Stimulated activated CD4-positive, alpha-beta T cell treated with anti-CD3 and anti-CD28 coated beads, Interleukin-1b, Interleukin-23, amount 100 ng/mL, for 1 hour (primary cell): ENCODE measurements around the gene RHOBTB3.

ENCODE experiments used
- DNase-seq, 2 donors: peaks; one replicate each; pipeline ENCODE4 v3.0.0-alpha.2; 2020; ENCODE audit warnings: low read depth in 2 of 2

Gene RHOBTB3

DNA sequence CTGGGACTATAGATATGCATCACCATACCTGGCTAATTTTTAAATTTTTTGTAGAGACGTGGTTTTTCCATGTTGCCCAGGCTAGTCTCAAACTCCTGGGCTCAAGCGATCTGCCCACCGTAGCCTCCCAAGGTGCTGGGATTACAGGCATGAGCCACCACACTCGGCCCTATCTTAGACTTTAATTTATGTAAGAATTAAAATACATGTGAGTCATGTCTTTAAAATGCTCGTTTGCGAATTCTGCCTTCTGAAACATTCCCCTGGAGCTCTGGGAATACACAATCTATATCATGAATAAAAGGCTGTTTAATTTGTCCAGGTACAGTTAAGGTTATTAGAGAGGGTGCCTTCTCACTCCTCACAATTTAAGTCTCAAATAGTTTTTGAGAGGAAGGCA, 32.8 kb downstream of the RHOBTB3 start:
- no peak for DNase-seq

DNA sequence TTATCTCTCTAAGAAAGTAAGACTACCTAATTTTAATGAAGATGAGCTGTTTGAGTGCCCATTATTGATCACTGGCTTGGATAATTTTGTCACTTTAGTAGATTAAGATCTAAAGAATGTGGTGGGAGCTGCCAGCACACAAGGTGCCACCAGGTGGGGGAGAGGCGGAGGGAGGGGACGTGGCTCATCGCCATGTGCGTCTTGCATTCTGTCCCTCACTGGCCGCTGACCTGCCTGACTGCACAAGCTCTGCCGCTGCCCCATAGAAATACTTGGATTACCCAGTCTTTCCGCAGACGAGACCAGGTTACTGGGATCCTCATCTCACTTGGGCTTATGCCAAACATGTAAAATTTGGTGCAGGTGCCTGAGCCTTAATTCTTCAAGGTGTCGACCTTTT, 37.6 kb downstream of the RHOBTB3 start:
- no peak for DNase-seq

GRCh38 chr5:95770830-95771708, 39.9 kb downstream of the RHOBTB3 start:
- no peak for DNase-seq

GRCh38 chr5:95771892-95772291, 40.8 kb downstream of the RHOBTB3 start:
- no peak for DNase-seq

DNA sequence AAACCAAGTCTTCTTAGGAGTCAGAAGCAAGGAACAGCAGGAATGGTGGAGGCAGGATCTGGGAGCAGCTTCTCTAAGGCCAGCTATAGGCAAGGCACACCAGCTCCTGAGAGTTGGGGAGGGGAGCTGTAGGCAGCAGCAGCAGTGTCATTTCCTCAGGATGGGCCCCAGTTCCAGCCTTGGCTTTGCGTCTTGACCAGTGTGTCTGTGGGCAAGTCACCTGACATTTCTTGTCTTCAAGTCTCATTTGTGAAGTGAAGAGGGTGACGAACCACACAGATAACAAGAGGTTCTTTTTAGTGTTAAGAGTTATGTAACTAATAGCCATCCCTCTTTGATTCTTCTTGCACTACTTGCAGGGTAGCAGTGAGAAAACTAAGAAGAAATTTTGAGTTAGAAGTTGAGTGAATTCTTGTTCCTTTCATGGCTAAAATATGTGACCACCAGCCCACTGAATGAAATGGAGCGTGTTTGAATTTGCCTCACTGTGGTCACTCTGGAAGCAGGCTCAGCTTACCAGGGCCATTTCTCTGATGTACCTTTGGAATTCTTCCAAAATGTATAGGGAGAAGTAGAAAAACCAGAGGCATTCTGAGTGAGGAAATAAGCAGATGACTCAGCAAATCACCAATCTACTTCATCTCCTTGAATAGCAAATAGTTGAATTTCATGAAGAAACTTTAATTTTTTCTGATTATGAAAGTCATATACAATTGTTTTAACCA, 42.4 kb downstream of the RHOBTB3 start:
- DNase-seq: no peak

GRCh38 chr5:95777441-95777840, 46.3 kb downstream of the RHOBTB3 start:
- no peak for DNase-seq

DNA sequence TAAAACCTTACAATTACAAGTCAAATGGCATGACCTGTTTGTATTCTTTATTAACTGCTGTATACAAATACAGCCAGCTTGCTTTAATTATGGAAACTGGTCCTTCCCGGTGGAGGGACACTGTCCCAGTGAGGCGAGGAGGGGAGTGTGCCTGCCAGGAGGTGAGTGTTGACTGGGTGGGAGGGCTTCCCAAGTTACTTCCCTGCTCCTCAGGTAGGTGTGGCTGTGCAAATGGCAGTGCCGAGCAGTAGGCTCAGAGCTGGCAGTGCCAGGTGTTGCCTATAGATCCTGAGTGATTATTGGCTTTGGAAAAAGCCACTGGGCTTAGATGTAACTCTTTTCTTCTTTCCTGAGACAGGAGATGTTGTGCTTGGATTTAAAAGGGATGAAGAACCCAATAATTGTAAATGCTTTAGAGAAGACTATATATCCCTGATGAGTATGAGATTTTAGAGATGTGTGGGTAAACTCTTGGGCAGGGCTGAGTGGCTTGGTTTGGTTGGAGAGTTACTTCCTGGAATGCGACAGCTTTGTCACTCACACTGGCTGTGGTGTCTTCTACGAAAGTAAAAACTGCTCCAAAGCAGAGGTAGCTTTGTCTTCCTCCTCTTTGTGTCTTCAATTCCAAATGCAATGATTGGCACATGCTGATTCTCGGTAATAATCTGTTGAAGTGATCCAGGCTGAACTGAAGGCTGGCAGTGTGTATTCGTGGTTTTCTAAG, 47.7 kb downstream of the RHOBTB3 start:
- no peak for DNase-seq

- DNase-seq: no peak
Measured at GRCh38 chr5:95779611-95780010, 48.5 kb downstream of the RHOBTB3 start.

DNA sequence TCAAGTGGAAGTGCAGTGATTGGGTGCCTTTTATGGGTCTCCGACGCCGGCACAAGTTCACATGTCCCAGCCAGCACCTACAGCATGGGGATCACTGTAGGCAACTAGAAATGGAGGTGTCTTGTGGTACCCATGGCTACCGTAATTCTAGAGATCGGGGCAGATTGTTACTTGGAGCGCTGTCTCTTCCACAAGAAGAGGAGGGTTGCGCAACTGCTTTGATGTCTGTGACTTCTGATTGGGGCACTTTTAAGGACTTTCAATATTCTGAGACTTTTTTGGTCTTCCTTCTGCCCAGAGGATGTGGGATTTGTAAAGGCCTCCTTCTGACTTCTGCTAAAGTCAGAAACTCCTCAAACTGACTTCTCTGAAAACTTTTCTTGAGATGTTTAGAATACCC, 49.5 kb downstream of the RHOBTB3 start:
- no peak for DNase-seq

- DNase-seq: peak; percentile 29 to 47
Measured at GRCh38 chr5:95781101-95781583, 50.0 kb downstream of the RHOBTB3 start.

GRCh38 chr5:95782181-95782580, 51.0 kb downstream of the RHOBTB3 start:
- DNase-seq: no peak

DNA sequence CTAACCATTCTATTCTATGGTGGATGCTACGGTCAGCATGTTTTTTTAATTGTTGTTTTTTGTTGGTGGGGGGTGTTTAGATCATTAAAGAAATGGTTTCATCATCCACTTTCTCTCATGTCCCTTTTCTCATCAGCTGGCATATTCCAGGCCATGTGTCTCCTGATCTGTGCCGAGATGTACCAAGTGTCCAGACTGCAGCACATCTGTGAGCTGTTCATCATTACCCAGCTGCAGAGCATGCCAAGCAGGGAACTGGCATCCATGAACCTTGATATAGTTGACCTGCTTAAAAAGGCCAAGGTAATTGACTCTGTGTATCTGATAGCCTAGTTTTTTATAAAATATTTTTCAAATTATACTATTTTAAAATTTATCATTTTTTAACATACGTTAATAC, 52.5 kb downstream of the RHOBTB3 start:
- DNase-seq: no peak

GRCh38 chr5:95784514-95785302, 53.6 kb downstream of the RHOBTB3 start:
- DNase-seq: no peak

DNA sequence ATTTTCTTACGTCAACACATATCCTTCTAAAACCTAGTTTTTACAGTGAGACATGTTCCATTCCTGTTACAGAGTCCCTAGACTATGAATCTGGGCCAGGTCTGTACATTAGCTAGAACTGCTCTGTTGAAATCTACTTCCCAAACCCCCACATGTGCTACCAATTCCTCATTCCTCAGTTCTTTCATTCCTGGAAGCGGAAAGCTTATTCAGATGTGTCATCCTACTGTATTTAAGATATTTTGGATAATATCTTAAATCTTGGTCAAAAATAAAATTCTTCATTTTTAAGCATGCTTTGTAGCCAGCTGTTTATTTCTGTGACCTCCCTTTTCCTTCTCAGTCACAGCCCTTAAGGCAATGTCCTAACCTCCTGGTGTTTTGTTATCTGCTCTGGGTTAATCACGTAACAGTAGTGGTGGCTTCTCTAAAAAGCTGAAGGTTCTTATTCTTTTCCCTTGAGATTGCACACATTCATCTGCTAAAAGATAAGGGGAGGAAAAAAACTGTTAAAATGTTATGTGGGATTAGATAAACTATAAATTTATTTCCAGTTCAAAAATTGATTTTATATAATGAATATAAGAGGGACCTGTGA, 55.8 kb downstream of the RHOBTB3 start:
- no peak for DNase-seq

- no peak for DNase-seq
Measured at GRCh38 chr5:95788493-95788892, 57.4 kb downstream of the RHOBTB3 start.

DNA sequence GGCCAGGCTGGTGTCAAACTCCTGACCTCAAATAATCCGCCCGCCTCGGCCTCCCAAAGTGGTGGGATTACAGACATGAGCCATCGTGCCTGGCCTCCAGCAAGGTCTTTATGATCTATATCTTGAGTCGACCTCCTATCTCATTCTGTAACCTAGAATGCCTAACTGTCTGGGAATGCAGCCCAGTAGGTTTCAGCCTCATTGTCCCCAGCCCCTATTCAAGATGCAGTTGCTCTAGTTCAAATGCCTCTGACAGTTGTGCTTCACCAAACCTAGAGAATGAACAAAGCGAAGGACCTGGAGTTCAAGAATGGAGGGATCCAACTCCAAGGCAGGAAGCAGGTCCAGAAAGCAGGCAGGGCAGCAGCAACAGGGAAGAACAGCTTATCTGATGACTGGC, 60.6 kb downstream of the RHOBTB3 start:
- DNase-seq: no peak

DNA sequence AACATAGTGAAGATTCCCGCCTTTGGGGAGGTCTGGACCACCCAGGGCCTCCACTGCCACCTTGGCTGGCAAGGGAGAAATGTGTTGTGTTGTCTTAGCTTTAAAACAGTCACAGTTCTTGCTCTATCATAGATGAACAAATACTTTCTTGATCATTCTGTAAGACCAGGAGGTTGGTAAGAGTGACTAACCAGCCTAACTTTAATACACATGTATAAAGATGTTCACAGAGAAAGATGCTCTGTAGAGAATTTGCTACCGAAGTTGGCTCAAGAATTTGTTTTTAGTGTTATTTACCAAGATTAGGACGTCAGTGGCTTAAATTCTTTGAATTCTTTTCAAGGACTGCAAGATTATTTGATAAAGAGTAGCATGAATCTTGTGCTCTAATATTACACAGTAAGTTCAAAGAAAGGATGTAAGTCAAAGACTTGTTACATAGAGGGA, 63.0 kb downstream of the RHOBTB3 start:
- no peak for DNase-seq

GRCh38 chr5:95797301-95797700, 66.2 kb downstream of the RHOBTB3 start:
- DNase-seq: no peak

DNA sequence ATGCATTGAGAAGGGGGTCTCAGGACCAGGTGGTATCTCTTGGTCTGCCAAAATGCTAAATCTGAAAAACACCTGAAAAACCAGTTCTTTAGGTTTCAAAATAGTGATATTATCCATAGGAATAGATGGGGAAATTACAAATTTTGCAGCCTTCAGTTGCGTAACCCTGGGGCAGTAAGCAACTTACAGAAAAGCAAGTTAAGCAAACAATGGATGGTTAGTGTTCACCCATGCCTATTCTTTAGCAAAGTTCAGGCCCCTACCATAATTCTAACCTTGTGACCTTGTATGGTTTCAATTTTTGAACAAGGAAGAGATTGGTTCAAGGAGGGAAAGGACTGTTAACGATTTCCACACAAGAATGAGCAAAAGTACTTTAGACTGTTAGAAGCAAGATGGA, 66.9 kb downstream of the RHOBTB3 start:
- no peak for DNase-seq

GRCh38 chr5:95798545-95798944, 67.4 kb downstream of the RHOBTB3 start:
- DNase-seq: no peak
